Measurements from ENCODE around the gene MRGPRF. TPM values are rescaled to one million over a fixed set of nuclear protein-coding genes. Genes with fewer than 3 reads are reported as not detected.

MRGPRF gene
- total RNA-seq, 1 donor from 2014 or later = 0.53 TPM

GRCh38 chr11:68962527-68963250 is 50.4 kb downstream of the MRGPRF start:
- no peaks in the 10 kb centered on the region for H3K36me3 ChIP-seq (ENCODE audit: control insufficient read depth, insufficient read depth, low read length)
- peaks cover 3% of the 10 kb centered on the region for H3K27me3 ChIP-seq (ENCODE audit: control insufficient read depth, insufficient read depth, low read length)
- no peak for TF ChIP-seq CTCF (IDR thresholded peaks at IDR 0.05; ENCODE audit: insufficient read depth, low read length, severe bottlenecking)
- DNase-seq (ENCODE audit: low read depth) = no peak
- H3K4me3 ChIP-seq (ENCODE audit: low read depth, low read length) = no peak overlapping the region
- FAIRE-seq = peak; percentile 28

GRCh38 chr11:68961245-68961644 is 51.8 kb downstream of the MRGPRF start:
- FAIRE-seq (no peak), DNase-seq (ENCODE audit: low read depth) (no peak)
- Histone ChIP-seq H3K27me3 (ENCODE audit: control insufficient read depth, insufficient read depth, low read length) (no peaks in the 10 kb centered on the region), H3K36me3 (ENCODE audit: control insufficient read depth, insufficient read depth, low read length) (no peaks in the 10 kb centered on the region), H3K4me3 (ENCODE audit: low read depth, low read length) (no peak overlapping the region)
- TF ChIP-seq CTCF (IDR thresholded peaks at IDR 0.05; ENCODE audit: insufficient read depth, low read length, severe bottlenecking) = no peak

GRCh38 chr11:68960294-68961071 is 52.6 kb downstream of the MRGPRF start:
- Histone ChIP-seq H3K4me3 (ENCODE audit: low read depth, low read length) (no peak overlapping the region), H3K36me3 (ENCODE audit: control insufficient read depth, insufficient read depth, low read length) (no peaks in the 10 kb centered on the region), H3K27me3 (ENCODE audit: control insufficient read depth, insufficient read depth, low read length) (no peaks in the 10 kb centered on the region)
- DNase-seq (ENCODE audit: low read depth) = no peak
- no peak for TF ChIP-seq CTCF (IDR thresholded peaks at IDR 0.05; ENCODE audit: insufficient read depth, low read length, severe bottlenecking)
- no peak for FAIRE-seq

GRCh38 chr11:68959465-68960293 is 53.4 kb downstream of the MRGPRF start:
- TF ChIP-seq CTCF (IDR thresholded peaks at IDR 0.05; ENCODE audit: insufficient read depth, low read length, severe bottlenecking) = no peak
- Histone ChIP-seq H3K27me3 (ENCODE audit: control insufficient read depth, insufficient read depth, low read length) (no peaks in the 10 kb centered on the region), H3K36me3 (ENCODE audit: control insufficient read depth, insufficient read depth, low read length) (no peaks in the 10 kb centered on the region), H3K4me3 (ENCODE audit: low read depth, low read length) (no peak overlapping the region)
- no peak for DNase-seq (ENCODE audit: low read depth)
- FAIRE-seq = no peak

- Histone ChIP-seq H3K4me3 (ENCODE audit: low read depth, low read length) (no peak overlapping the region), H3K27me3 (ENCODE audit: control insufficient read depth, insufficient read depth, low read length) (no peaks in the 10 kb centered on the region), H3K36me3 (ENCODE audit: control insufficient read depth, insufficient read depth, low read length) (no peaks in the 10 kb centered on the region)
- TF ChIP-seq CTCF (IDR thresholded peaks at IDR 0.05; ENCODE audit: insufficient read depth, low read length, severe bottlenecking) = no peak
- no peak for DNase-seq (ENCODE audit: low read depth)
- no peak for FAIRE-seq
Measured at GRCh38 chr11:68958211-68958610, 54.8 kb downstream of the MRGPRF start.

Data from bronchial epithelial cell (primary cell).